Esophagus muscularis mucosa (tissue), 4 donors: ENCODE data around the gene PID1.

Experiments used
- EP300 ChIP-seq: sonication (generic); formaldehyde crosslinking; IDR thresholded peaks from one replicate; pipeline ENCODE4 v1.6.1; 2017; ENCODE audit warnings: antibody characterized with exemption
- POLR2A ChIP-seq: fragments of 450-650 bp; IDR thresholded peaks from one replicate; pipeline ENCODE4 v1.6.1; 2017; ENCODE audit warnings: antibody characterized with exemption, moderate library complexity, mild to moderate bottlenecking, low read depth
- POLR2AphosphoS5 ChIP-seq, 2 donors: sonication (generic); formaldehyde crosslinking; IDR thresholded peaks; one replicate each; pipeline ENCODE4 v1.6.1; 2017; ENCODE audit warnings: antibody characterized with exemption in 2 of 2
- TF ChIP-seq, protein P1 (sequence below), 3 experiments: fragments of 200-600 bp in 2 of 3; fragments of 450-650 bp in 1 of 3; sonication (generic) in 2 of 3; IDR thresholded peaks; one replicate each; pipeline ENCODE4 v1.5.1; 2017 to 2019; ENCODE audit warnings: antibody characterized with exemption in 3 of 3, mild to moderate bottlenecking in 2 of 3, moderate library complexity in 1 of 3

DNA sequence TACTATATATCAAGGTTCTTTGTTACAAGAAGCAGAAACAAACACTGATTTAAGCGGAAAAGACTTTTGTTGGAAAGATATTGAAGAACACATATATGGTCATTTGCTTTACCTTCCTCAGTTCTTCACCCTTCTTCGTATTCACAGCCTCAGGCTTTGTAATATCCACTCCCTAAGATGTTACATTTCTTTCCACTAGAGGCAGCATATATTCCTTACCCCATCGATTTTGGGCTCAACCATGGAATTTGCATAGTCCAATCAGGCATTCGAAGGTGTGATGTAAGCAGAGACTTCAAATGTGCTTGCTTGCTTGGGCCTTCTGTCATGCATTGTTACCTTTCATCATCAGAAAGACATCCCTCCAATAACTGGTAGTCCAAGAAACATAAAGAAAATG is 287.4 kb downstream of the PID1 start:
- TF ChIP-seq, protein P1, sequence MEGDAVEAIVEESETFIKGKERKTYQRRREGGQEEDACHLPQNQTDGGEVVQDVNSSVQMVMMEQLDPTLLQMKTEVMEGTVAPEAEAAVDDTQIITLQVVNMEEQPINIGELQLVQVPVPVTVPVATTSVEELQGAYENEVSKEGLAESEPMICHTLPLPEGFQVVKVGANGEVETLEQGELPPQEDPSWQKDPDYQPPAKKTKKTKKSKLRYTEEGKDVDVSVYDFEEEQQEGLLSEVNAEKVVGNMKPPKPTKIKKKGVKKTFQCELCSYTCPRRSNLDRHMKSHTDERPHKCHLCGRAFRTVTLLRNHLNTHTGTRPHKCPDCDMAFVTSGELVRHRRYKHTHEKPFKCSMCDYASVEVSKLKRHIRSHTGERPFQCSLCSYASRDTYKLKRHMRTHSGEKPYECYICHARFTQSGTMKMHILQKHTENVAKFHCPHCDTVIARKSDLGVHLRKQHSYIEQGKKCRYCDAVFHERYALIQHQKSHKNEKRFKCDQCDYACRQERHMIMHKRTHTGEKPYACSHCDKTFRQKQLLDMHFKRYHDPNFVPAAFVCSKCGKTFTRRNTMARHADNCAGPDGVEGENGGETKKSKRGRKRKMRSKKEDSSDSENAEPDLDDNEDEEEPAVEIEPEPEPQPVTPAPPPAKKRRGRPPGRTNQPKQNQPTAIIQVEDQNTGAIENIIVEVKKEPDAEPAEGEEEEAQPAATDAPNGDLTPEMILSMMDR (IDR thresholded peaks at IDR 0.05): no peak
- TF ChIP-seq POLR2AphosphoS5 (IDR thresholded peaks at IDR 0.05) (no peak), EP300 (no peak), POLR2A (no peak)
